HG02884 (cell line): ENCODE data around the gene RNF220.

Experiments
- ATAC-seq: cut with Tn5 transposase; IDR thresholded peaks from one replicate; pipeline ENCODE4 v1.9.1; 2021; ENCODE audit warnings: mild to moderate bottlenecking, moderate library complexity; ENCODE audit not compliant: unreplicated experiment

RNF220 gene

DNA sequence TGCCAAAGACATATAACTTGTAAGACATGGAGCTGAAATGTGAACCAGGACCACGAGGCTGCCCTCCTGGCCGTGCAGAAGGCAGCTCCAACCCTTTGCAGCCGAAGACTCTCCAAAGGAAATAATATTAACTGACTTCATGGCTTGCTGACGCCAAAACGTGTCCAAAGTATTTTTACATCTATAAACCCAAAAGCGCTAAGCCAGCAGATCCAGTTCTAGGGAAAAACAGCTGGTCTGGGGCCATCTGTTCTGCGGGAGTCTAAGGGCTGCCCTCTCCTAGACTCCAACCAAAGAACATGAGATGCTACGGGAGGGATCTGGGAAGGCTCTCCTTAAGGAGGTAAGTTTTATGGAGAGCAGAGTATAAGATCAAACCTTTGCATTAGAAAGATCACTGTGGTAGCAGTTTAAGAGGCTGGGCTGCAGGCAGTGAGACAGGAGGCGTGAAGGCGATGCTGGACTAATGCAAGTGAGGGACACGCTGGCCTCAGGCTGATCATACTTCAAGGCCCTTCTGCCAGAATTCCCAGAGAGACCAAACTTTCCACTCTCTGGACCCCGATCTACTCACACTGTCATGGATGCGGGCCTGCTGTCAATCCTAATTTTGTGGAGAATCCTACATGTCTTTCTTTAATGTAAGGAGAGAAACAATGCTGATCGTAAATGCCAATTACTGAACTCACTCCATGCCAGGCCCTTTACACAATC is 268.1 kb downstream of the RNF220 start:
- ATAC-seq: no peak

DNA sequence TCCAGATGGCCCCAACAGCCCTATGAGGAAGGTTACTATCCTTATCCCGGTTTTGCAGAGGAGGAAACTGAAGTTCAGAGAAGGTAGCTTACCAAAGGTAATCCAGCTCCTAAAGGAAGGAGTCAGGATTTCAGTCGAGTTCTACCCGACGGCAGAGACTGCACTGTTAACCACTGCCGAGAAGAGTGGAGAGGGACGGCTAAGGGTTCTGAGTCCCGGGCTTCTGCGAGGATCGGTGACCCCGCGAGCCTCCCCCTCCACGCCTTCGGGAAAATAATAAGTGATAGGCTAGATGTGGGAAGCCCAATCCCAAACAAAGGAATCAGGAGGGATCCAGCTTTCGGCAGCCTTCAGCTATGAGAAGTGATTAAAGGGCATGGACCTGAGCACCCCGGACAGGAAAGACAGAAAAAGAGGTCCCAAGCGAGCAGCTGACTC is 268.6 kb downstream of the RNF220 start:
- no peak for ATAC-seq

DNA sequence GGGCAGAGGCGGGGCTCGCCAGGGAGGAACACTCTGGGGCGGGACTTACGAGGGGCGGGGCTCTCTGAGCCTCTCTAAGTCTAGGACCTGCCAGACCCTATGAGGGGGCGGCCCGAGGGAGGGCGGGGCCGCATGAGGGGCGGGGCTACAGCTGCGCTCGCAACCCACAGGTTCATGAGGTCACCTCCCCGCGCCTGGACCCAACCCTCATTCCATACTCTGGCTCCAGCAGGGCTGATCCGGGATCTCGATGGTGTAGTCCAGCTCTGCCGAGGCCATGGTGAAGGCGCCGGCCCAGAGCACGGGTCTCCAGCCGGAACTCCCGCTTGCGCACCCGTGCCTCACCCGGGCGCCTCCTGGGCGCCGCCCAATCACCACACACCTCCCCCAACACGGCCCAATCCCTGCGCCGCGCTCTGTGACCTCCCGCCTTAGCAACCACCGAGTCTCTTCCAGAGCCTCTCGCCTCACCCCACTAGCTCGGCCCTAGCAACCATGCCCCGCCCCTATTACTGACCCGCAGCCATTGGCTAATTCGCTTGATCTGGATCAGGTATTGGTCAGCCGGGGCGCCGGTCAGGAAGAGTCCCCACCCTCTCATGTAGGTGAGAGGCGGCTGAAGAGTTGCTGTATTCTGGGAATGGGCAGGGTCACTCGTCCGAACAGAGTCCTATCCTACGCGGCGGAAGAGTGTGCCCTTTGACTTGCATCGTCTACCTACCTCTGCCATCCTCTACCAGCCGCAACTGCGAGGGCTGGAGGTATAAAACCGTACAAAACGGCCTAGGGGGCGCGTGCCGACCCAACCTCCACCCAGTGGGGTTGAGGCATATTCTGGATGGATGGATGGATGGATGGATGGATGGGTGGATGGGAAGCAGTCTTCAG is 269.3 kb downstream of the RNF220 start, which contains the start of the genes ARMH1 and TMEM53:
Gene ARMH1 (plus strand): TSS at position 602 of the 888 bp plus-strand sequence. CDS start 14,984 bp downstream, outside the sequence.
Gene TMEM53 (minus strand): TSS at position 369 of the 888 bp plus-strand sequence. CDS start 90 bp downstream, at position 279.
- peak; percentile 87 for ATAC-seq

DNA sequence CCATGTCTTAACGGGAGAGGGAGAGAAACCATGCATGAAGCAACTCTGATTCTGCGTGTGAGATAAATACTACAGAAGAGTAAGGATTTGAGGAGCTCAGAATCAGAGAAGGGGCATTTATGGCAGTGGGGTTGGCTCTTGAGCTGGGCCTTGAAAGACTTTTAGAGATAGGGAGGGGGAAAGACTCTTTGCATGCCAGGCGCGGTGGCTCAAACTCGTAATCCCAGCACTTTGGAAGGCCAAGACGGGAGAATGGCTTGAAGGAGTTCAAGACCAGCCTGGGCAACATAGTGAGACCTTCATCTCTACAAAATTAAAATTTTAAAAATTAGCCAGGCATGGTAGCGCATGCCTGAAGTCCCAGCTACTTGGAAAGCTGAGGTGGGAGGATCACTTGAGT is 270.1 kb downstream of the RNF220 start:
- ATAC-seq: no peak

DNA sequence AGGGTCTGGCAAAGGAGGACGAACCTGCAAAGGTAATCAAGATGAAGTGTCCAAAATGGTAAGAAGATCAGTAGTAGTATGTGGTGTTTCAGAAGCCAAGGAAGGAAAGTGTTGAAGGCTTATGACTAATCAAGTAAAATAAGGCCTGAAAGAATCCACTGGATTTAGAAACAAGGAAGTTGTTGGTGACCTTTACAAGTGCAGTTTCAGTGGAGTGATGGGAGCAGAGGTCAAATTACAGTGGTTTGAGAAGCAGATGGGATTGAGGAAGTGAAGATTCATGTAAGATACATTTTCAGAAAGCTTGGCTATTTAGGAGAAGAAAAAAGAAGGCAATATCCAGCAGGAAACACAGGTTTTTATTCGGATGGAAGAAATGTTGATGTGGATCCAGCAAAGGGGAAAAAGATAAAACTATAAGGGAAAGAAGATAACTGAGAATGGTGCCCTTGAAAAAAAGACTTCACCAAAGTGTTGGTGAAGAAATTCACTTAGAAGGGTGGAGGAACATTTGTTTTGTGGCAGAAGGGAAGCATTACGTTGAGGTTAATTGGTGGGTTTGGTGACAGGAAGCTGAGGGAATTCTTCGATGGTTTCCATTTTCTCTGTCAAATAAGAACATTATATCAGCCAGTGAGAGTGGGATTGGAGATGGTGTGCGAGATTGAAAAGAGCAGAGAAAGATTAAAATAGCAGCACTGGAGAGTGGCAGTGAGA is 271.6 kb downstream of the RNF220 start:
- no peak for ATAC-seq

DNA sequence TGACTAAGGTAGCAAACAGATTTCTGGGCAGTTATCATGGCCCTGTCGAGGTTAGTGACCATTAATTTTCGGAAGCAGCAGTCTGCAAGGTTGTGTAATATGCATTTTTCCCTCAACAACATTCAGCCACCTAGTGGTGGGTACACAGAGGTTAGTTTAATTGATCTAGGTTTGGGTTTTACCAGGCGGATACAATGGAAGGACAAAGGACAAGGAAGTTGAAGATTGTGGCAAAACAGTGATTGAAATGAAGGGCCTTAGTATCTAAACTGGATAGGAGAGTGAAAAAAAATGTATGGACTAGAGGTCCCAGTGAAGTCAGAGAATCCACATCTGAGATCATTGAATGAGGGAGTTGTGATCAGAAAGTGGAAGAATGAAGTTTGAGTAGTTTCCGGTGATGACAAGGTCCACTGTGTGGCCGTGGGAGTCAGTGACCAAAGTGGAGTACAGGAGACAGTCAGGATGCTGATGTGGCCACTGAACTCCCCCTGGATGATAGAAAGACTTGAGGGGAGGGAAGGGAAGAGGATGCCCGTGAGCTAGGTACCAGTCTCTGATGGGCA is 272.2 kb downstream of the RNF220 start:
- no peak for ATAC-seq

DNA sequence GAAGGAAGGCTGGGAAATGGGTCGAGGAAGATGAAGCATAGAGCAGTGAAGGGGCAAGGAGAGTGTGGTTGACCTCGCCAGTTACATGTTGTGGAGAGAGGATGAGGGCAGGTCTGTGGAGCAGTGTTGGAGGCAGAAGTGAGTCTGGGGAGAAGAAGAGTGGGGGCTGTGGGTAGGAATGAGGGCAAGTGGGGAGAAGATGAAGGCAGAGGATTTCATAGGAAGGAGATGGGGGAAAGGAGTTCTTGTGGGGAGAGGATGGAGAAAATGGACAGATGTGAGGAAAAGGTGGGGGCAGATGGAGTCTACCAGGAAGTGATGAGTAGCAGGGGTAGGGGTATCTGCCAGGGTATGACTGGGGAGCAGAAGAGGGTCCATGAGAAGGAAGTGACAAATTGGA is 273.1 kb downstream of the RNF220 start:
- no peak for ATAC-seq

DNA sequence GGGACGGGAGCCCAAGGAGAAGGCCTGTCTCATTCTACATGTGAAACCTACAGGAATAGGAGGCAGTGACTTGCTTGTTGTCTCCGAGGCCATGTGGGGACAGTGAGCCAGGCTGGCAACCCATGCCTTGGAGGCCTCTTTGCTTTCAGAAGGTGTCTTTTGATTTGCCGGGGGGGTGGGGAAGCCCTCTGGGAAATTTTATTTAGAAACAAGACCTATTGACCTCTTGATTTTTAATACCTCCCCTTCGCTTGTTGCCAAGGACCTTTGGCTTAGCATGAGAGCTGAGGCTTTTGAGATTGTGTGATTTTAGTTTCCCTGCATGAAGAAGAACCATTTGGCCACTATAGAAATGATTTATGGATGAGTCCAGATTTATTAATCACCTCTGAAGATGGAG is 273.6 kb downstream of the RNF220 start:
- no peak for ATAC-seq

DNA sequence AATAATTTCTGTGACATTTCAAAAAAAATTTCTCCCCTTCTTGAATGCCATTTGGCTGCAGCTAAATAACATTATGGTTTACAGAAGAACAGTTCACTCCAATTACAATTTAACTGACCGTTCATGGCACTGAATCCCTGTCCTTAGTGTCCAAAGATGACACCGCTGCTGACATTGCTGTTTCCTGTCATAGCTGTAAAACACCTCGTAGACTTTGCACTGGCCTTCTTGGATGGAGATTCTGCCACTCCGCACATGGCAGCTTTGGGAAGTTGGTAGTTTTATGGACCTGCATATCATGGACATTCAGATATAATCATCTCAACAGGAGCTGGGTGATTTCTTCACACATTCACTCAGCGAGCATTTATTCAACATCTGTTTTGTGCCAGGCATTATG is 274.4 kb downstream of the RNF220 start:
- ATAC-seq: no peak

DNA sequence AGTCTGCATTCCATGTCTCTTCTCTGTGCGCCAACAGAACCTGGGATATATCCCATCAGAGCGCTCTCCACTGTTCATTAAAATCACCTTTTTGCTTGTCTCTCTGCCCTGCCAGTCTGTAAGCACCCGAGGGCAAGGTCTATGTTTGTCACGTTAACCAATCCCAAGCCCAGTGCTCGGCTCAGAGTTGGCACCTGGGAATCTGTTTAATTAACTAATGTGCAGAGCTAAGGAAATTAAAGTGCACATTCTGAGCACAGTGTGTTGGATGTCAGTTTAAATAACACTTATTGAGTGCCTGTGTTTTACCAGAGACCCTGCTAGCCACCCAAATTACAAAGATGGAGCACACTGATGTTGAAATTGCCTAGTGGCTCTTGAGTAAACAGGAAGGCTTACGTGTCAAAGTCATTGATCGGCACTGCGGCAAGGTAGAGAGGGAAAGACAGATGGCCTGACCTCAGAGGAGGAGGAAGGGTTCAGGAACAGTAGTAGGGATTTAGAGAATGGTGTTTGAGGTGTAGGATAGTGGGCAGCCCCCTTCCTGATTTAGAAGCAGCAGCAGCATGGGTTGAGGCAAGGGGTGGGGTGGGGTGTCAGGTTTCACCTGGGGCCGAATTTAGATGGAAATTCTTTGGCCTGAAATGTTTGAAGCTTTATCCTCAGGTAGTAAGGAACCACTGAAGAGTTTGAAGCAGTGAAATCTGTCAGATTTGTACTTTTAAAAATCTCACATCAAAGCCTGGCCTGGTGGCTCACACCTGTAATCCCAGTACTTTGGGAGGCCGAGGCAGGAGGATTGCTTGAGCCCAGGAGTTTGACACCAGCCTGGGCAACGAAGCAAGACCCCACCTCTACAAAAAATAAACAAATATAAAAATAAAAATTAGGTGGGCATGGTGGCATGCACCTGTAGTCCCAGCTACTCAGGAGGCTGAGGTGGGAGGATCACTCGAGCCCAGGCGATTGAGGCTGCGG is 277.1 kb downstream of the RNF220 start:
- ATAC-seq: no peak

DNA sequence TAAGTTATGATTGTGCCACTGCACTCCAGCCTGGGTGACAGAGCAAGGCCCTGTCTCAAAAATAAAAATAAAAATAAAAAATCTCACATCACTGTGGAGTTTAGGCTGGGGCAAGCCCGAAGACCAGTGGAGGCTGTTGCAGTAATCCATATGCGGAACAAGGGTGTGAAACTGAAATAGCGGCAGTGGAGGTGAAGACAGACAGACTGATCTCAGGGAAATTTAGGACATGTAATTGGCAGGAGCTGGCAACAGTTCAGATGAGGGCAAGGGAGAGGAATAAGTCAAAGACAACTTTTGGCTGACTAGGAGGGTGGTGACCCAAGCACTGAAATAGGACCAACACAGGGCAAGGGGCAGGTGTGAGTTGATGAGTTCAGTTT is 277.8 kb downstream of the RNF220 start:
- no peak for ATAC-seq

DNA sequence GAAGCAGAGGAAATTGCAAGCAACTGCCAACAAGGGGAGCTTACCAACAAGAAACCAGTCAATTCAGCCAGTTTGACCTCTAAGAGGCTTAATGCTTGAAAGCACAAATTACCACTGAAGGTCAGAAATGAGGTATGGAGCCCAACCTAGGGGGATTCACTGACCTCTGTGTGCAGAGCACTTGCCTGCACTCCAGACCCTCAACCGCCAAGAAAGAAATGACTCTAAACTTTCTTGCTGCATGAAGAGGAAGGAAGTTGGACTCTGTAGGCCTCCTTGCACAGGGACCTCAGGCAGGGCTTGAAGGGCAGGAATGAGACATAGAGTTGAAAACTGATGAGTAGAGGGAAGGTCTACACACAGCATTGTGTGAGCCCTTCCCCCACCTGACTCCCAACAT is 279.5 kb downstream of the RNF220 start:
- ATAC-seq: peak; percentile 73

DNA sequence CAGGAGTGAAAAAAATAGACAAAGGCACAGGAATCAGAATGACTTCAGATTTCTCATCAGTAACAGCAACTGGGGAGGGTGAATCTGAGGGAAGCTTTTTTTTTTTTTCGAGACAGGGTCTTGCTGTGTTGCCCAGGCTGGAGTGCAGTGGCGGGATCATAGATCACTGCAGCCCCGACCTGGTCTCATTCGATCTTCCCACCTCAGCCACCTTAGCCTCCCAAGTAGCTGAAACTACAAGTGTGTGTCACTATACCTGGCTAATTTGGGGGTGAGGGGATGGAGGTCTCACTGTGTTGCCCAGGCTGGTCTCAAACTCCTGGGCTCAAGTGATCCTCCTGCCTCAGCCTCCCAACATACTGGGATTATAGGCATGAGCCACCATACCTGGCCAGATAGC is 280.2 kb downstream of the RNF220 start:
- no peak for ATAC-seq

DNA sequence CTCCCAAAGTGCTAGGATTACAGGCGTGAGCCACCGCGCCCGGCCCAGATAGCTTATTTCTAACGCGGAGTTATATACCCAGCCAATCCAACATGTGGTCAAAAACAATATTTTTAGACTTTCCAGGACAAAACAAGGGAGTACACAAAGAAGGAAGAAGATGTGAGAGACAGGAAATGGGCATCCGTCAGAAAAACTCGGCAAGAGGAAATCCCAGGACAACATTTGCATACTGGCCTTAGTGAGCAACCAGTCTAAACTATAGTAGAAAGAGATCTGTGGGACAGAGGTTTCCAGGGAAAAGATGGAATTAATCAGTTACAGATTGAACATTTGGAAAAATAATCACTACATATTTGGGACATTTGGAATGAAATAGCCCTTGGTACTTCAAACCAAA is 280.8 kb downstream of the RNF220 start:
- ATAC-seq: no peak

DNA sequence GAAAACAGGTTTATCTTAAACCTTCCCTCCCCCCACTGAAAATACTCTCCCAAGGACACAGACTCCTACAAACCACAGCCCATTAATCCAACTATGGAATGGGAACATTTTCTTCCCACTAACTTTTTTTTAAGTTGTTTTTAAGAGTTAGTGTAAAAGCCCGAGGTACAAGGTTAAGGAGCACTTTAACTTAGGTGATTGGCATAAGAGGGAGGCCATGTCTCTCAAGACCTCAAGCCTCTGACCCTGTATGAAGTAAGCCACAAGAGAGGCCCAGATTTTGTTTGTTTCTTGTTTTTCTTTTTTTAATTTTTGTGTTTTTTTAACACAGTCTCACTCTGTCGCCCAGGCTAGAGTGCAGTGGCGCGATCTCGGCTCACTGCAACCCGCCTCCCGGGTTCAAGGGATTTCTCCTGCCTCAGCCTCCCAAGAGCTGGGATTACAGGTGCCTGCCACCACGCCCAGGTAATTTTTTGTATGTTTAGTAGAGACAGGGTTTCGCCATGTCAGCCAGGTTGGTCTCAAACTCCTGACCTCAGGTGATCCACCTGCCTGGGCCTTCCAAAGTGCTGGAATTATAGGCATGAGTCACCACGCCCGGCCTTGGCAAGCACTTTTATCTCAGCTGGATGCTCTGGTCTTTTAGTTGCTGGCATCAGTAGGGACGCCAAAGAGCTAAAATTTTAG is 283.8 kb downstream of the RNF220 start:
- ATAC-seq: no peak

DNA sequence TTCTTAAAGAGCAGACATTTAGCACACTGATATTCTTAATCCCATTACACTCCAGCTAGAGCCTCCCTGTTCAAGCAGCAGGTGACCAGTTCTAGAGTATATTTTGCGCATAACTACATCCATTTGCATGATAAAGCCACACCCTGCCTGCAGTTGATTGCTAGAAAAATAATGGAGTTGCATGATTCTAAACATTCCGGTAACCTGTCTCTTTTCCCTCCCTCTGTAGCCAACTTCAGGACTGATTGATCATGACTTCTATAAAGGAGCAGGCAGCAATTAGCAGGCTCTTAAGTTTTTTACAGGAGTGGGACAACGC is 284.4 kb downstream of the RNF220 start:
- ATAC-seq: no peak

DNA sequence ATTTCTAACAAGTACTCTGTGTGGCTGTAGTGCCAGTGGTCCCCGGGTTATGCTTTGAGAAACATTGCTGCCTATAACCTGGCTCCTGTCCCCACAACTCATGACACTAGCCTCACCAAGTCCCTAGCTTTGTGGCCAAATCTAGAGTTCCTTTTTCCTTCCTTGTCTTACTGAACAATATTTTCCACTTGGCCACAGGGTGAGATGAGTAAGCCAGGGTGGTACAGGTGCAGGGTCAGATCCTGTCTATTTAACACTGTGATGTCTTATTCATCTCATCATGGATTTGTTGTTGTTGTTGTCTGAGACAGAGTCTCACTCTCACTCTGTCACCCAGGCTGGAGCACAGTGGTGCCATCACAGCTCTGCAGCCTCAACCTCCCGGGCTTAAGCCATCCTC is 288.1 kb downstream of the RNF220 start:
- ATAC-seq: no peak

DNA sequence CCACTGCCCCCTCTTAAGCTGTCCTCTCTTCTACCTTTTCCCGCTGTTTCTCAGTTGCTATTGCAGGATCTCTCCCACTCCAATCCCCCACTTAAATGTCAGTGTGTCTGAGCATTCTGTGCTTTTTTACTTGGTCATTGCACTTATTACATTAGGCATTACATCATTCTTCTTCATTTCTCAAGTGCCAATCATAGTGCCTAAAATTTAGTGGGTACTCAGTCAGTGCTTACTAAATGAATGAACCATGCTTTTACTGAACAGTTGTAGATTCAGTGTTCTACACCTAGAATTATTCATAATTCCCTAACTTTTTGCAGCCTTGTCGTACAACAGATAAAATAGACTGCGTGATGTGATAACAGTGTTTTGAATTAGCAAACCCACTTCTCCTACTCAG is 288.8 kb downstream of the RNF220 start:
- ATAC-seq: no peak

DNA sequence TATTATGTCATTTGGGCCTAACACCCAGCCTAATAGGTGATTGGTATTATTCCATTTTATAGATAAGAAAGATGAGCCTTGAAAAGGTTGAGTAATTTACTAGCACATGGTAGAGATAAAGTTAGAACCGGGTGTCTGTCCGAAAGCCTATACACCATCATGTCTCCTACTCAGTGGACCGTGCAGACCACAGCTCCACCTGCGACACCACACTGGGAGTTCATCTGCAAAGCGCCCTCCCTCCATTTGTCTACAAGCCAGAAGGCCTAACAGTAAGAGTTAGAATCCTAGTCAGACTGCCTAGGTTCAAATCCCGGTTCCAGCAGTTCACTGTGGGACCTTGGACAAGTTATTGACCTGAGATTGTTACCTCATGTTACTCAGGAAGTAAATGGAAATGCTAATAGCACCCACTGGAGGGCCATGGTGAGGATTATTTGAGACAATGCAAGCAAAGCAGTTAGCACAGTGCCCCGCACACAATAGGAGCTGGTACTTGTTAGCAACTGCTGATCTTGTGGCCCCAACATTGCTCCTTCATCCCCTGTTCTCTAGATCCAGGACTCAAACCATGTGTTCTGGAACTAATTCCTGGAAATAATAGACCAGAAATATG is 289.9 kb downstream of the RNF220 start:
- ATAC-seq: no peak
